ENCODE results near the gene EFNA2.

DNA sequence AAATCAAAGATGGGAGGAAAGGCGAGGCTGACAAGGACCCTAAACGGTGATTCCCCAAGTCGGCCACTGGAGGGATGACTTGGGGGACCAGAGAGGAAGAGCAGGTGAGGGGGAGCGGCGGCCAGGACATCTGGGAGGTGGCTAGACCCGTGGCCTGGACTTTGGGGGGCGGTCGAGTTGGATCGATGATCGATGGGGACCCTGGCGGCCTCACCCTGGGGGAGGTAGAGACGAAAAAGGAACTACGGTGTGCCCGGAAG, 24.2 kb upstream of the EFNA2 start:
- TF ChIP-seq, protein P1, sequence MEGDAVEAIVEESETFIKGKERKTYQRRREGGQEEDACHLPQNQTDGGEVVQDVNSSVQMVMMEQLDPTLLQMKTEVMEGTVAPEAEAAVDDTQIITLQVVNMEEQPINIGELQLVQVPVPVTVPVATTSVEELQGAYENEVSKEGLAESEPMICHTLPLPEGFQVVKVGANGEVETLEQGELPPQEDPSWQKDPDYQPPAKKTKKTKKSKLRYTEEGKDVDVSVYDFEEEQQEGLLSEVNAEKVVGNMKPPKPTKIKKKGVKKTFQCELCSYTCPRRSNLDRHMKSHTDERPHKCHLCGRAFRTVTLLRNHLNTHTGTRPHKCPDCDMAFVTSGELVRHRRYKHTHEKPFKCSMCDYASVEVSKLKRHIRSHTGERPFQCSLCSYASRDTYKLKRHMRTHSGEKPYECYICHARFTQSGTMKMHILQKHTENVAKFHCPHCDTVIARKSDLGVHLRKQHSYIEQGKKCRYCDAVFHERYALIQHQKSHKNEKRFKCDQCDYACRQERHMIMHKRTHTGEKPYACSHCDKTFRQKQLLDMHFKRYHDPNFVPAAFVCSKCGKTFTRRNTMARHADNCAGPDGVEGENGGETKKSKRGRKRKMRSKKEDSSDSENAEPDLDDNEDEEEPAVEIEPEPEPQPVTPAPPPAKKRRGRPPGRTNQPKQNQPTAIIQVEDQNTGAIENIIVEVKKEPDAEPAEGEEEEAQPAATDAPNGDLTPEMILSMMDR (IDR thresholded peaks at IDR 0.05; ENCODE audit: insufficient read depth, low read length, poor library complexity, severe bottlenecking): no peak
- TF ChIP-seq EZH2phosphoT487 (conservative IDR thresholded peaks at IDR 0.05; ENCODE audit: low read length): no peak

All from SU-DHL-6 (cell line).